ENCODE data around the gene SCN7A.

DNA sequence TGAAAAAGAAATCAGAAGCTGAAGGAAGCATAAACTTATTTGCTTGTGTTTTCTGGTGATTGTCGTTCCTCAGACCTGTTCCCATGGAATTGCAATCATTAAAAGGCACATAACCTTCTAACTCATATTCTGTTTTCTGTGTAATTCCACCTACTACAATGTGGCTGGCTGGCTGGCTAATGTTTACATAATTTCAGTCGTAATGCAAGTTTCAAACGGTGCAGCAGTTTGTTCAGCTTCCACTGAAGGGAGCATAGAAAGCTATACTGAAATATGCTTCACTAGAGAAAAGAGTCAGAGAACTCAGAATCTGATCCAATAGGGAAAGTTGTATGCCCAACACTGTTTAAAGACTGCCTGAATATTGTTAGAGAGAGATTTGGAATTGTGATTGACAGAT, 27.1 kb upstream of the SCN7A start:
- TF ChIP-seq CTCF (IDR thresholded peaks at IDR 0.05; ENCODE audit: insufficient read depth, low read depth, low read length) (no peak), EZH2 (IDR thresholded peaks at IDR 0.05; ENCODE audit: insufficient read depth, low read length) (no peak)
